Upper lobe of left lung (tissue), 4 donors: ENCODE data around the gene SERTAD3.

ENCODE experiments used
- POLR2AphosphoS5 ChIP-seq, 2 donors: sonication (generic); formaldehyde crosslinking; IDR thresholded peaks; one replicate each; pipeline ENCODE4 v1.5.1; 2017; ENCODE audit warnings: antibody characterized with exemption in 2 of 2
- TF ChIP-seq, protein P1 (sequence below), 6 experiments: fragments of 450-650 bp in 4 of 6; fragments of 200-600 bp in 2 of 6; sonication (generic) in 2 of 6; IDR thresholded peaks; one replicate each; pipeline ENCODE4 v1.5.1; 2016 to 2019; ENCODE audit warnings: antibody characterized with exemption in 6 of 6

DNA sequence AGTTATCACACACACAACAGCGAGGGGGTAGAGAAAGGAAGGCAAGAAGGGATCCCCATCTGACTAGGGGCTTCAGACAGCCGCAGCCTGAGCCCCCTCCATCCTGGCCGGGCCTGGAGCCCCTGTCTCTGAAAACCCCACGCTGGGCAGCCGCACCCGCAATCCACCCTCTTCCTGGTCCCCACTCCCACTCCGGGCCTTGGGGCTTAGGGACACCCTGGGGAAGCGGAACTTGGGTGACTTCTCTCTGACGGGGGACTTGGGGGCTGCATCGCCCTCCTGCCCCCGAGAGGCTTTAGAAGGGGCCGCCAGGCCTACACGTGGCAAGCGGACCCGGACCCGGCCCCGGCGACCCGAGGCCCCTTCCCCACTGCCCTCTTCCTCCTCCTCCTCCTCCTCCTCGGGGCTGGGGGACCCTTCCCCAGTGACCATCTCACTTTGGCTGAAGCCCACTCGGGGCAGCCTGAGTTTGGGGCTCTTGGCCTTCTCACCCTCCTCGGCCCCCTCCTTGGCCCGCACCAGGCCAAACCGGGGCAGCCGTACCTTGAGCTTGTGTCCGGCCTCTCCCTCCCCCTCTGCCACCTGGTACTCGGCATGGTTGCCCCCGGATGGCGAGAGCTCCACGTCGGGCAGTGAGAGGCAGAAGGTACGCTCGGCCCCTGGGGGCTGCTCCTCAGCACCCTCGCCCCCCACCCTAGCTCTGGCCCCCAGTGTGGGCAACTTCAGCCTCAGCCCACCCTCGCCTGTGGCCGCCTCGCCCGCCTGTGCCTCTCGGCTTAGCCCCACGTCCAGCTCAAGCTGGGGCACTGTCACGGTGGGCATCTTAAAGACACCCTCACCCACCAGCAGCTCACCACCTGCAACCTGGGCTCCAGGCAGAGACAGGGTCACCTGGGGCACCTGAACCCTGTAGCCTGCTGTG, 50.0 kb downstream of the SERTAD3 start:
- TF ChIP-seq, protein P1, sequence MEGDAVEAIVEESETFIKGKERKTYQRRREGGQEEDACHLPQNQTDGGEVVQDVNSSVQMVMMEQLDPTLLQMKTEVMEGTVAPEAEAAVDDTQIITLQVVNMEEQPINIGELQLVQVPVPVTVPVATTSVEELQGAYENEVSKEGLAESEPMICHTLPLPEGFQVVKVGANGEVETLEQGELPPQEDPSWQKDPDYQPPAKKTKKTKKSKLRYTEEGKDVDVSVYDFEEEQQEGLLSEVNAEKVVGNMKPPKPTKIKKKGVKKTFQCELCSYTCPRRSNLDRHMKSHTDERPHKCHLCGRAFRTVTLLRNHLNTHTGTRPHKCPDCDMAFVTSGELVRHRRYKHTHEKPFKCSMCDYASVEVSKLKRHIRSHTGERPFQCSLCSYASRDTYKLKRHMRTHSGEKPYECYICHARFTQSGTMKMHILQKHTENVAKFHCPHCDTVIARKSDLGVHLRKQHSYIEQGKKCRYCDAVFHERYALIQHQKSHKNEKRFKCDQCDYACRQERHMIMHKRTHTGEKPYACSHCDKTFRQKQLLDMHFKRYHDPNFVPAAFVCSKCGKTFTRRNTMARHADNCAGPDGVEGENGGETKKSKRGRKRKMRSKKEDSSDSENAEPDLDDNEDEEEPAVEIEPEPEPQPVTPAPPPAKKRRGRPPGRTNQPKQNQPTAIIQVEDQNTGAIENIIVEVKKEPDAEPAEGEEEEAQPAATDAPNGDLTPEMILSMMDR (IDR thresholded peaks at IDR 0.05): no peak
- no peak for TF ChIP-seq POLR2AphosphoS5 (IDR thresholded peaks at IDR 0.05)
